H1 (cell line): Measurements from ENCODE around the gene SYNJ1. TPM values are rescaled to one million over a fixed set of nuclear protein-coding genes. Genes with fewer than 3 reads are reported as not detected.
A peak's percentile ranks its signal among the peaks of the same experiment; 100 is the strongest.

ENCODE experiments used
- CTCF ChIA-PET: fragments of 300-600 bp; sonication (Branson Sonifier 250); formaldehyde crosslinking; loops from one replicate; lab custom pipeline; 2021; ENCODE audit not compliant: partially characterized antibody; lab: Charles Lee
- POLR2A ChIA-PET: fragments of 300-600 bp; sonication (Branson Sonifier 250); formaldehyde crosslinking; loops from one replicate; lab custom pipeline; 2021; ENCODE audit warnings: inconsistent platforms; ENCODE audit not compliant: partially characterized antibody; lab: Charles Lee
- DNase-seq, 2 experiments: peaks; one replicate each; pipeline versions ENCODE4 v3.0.0 to v3.0.0-alpha.2; 2010 to 2022; ENCODE audit warnings: low spot score in 2 of 2, low read depth in 1 of 2, mixed read lengths in 1 of 2
- FAIRE-seq: peaks from 2 replicates; lab custom pipeline; 2011; peaks lifted over from hg19 to GRCh38; lab: Jason Lieb, UNC
- H2AFZ ChIP-seq: 2 replicates; pipeline ENCODE4 v1.8.1; 2012; ENCODE audit warnings: low read length, inconsistent platforms
- H2AK5ac ChIP-seq: 2 replicates; pipeline ENCODE4 v1.6.1; 2013; ENCODE audit warnings: low read depth, low read length
- H2BK120ac ChIP-seq: replicated peaks from 2 replicates; pipeline ENCODE3; 2013; ENCODE audit warnings: low read depth, low read length, inconsistent platforms
- H2BK12ac ChIP-seq: 2 replicates; pipeline ENCODE4 v1.6.1; 2013; ENCODE audit warnings: low read depth, low read length
- H2BK15ac ChIP-seq: 2 replicates; pipeline ENCODE4 v1.6.1; 2013; ENCODE audit warnings: low read length
- H2BK20ac ChIP-seq: 2 replicates; pipeline ENCODE4 v1.6.1; 2013; ENCODE audit warnings: low read length
- H2BK5ac ChIP-seq: 2 replicates; pipeline ENCODE4 v1.6.1; 2013; ENCODE audit warnings: low read depth, low read length
- H3K14ac ChIP-seq: 2 replicates; pipeline ENCODE4 v1.6.1; 2013; ENCODE audit warnings: inconsistent platforms; ENCODE audit not compliant: insufficient read length
- H3K18ac ChIP-seq: 2 replicates; pipeline ENCODE4 v1.6.1; 2013; ENCODE audit warnings: low read length; ENCODE audit errors: extremely low read depth
- H3K23ac ChIP-seq: 2 replicates; pipeline ENCODE4 v1.6.1; 2013; ENCODE audit warnings: inconsistent platforms; ENCODE audit not compliant: insufficient read length
- H3K23me2 ChIP-seq: 2 replicates; pipeline ENCODE4 v1.6.1; 2013; ENCODE audit warnings: low read depth, low read length
- H3K27ac ChIP-seq: 2 replicates; pipeline ENCODE4 v1.6.1; 2011; ENCODE audit warnings: low read depth, low read length, inconsistent platforms
- H3K27me3 ChIP-seq, 4 experiments: replicated peaks in 1 of 4; 1 replicate in 1 of 4; 2 replicates in 3 of 4; pipeline versions ENCODE4 v1.6.1 to v1.8.1; 2011 to 2013; ENCODE audit warnings: low read length in 3 of 4, mild to moderate bottlenecking in 3 of 4, inconsistent platforms in 2 of 4, mixed read lengths in 2 of 4, moderate library complexity in 1 of 4; ENCODE audit not compliant: control insufficient read depth in 3 of 4, insufficient read depth in 3 of 4; ENCODE audit errors: extremely low read depth in 1 of 4
- H3K36me3 ChIP-seq, 4 experiments: 2 replicates each; pipeline versions ENCODE4 v1.6.1 to v1.8.1; 2011 to 2013; ENCODE audit warnings: mild to moderate bottlenecking in 4 of 4, low read length in 3 of 4, moderate library complexity in 2 of 4, control low read depth in 1 of 4, inconsistent platforms in 1 of 4; ENCODE audit not compliant: insufficient read depth in 4 of 4, control insufficient read depth in 2 of 4
- H3K4ac ChIP-seq: replicated peaks from 2 replicates; pipeline ENCODE3; 2013; ENCODE audit warnings: low read length, low read depth, mixed read lengths, inconsistent platforms; ENCODE audit not compliant: insufficient read length
- H3K4me1 ChIP-seq, 4 experiments: replicated peaks in 1 of 4; 1 replicate in 1 of 4; 2 replicates in 3 of 4; pipeline versions ENCODE4 v1.6.1 to v1.8.1; 2011 to 2013; ENCODE audit warnings: low read length in 3 of 4, inconsistent platforms in 2 of 4, mixed read lengths in 1 of 4; ENCODE audit not compliant: insufficient read depth in 4 of 4, control insufficient read depth in 3 of 4
- H3K4me2 ChIP-seq, 2 experiments: 2 replicates each; pipeline versions ENCODE4 v1.6.1 to v1.8.1; 2011 to 2013; ENCODE audit warnings: low read depth in 2 of 2, low read length in 2 of 2, control low read depth in 1 of 2, inconsistent platforms in 1 of 2, mild to moderate bottlenecking in 1 of 2; ENCODE audit not compliant: insufficient read depth in 1 of 2
- H3K4me3 ChIP-seq, 4 experiments: fragments of 200-600, 300-600 bp in 1 of 4; sonication (generic), shearing (Covaris generic), sonication (Bioruptor Twin) in 1 of 4; 2 replicates each; pipeline versions ENCODE4 v1.5.1 to v1.8.1; 2011 to 2016; ENCODE audit warnings: low read length in 4 of 4, low read depth in 3 of 4, control low read depth in 2 of 4, inconsistent platforms in 2 of 4, mild to moderate bottlenecking in 2 of 4, mixed read lengths in 1 of 4, moderate library complexity in 1 of 4; ENCODE audit not compliant: insufficient read depth in 2 of 4; ENCODE audit errors: extremely low read depth in 1 of 4
- H3K56ac ChIP-seq: replicated peaks from 2 replicates; pipeline ENCODE3; 2013; ENCODE audit warnings: low read depth, mild to moderate bottlenecking, mixed read lengths, low read length, inconsistent platforms; ENCODE audit not compliant: insufficient read length
- H3K79me1 ChIP-seq: 2 replicates; pipeline ENCODE4 v1.6.1; 2013; ENCODE audit warnings: low read depth, low read length, control low read depth
- H3K79me2 ChIP-seq, 2 experiments: 2 replicates each; pipeline versions ENCODE4 v1.6.1 to v1.8.1; 2012 to 2013; ENCODE audit warnings: low read length in 2 of 2, mild to moderate bottlenecking in 2 of 2, inconsistent platforms in 1 of 2; ENCODE audit not compliant: insufficient read depth in 2 of 2, control insufficient read depth in 1 of 2
- H3K9ac ChIP-seq, 4 experiments: replicated peaks in 1 of 4; 1 replicate in 1 of 4; 2 replicates in 3 of 4; pipeline versions ENCODE4 v1.6.1 to v1.8.1; 2011 to 2013; ENCODE audit warnings: low read depth in 3 of 4, low read length in 3 of 4, control low read depth in 2 of 4, mild to moderate bottlenecking in 2 of 4, moderate library complexity in 2 of 4, inconsistent platforms in 1 of 4; ENCODE audit errors: extremely low read depth in 1 of 4
- H3K9me3 ChIP-seq, 2 experiments: 2 replicates each; pipeline versions ENCODE4 v1.6.1 to v1.8.1; 2012 to 2013; ENCODE audit warnings: mild to moderate bottlenecking in 2 of 2, moderate library complexity in 2 of 2, control low read depth in 1 of 2, inconsistent platforms in 1 of 2, low read depth in 1 of 2, low read length in 1 of 2, mixed read lengths in 1 of 2; ENCODE audit not compliant: insufficient read depth in 2 of 2
- H4K20me1 ChIP-seq, 2 experiments: replicated peaks in 1 of 2; 2 replicates each; pipeline versions ENCODE3 to v1.8.1; 2011 to 2013; ENCODE audit warnings: inconsistent platforms in 2 of 2, low read length in 2 of 2, mild to moderate bottlenecking in 1 of 2; ENCODE audit not compliant: insufficient read depth in 2 of 2, control insufficient read depth in 1 of 2
- H4K5ac ChIP-seq: 2 replicates; pipeline ENCODE4 v1.6.1; 2013; ENCODE audit warnings: low read length, low read depth, mixed read lengths, inconsistent platforms; ENCODE audit not compliant: insufficient read length
- H4K8ac ChIP-seq: 2 replicates; pipeline ENCODE4 v1.8.0; 2013; ENCODE audit warnings: mild to moderate bottlenecking, moderate library complexity, low read length, inconsistent platforms; ENCODE audit not compliant: insufficient read depth; ENCODE audit errors: extremely low read depth
- H4K91ac ChIP-seq: replicated peaks from 2 replicates; pipeline ENCODE3; 2013; ENCODE audit warnings: low read length, mixed read lengths, inconsistent platforms; ENCODE audit not compliant: insufficient read length
- CEBPB ChIP-seq: IDR thresholded peaks from 2 replicates; pipeline ENCODE4 v1.6.1; 2012; ENCODE audit warnings: low read depth, low read length
- RAD21 ChIP-seq, 2 experiments: IDR thresholded peaks in 1 of 2; conservative IDR thresholded peaks in 1 of 2; 2 replicates each; pipeline ENCODE4 v1.6.1; 2011; ENCODE audit warnings: low read depth in 2 of 2, low read length in 2 of 2, improper control_type of control experiment in 1 of 2, inconsistent platforms in 1 of 2, mild to moderate bottlenecking in 1 of 2, moderate library complexity in 1 of 2
- TCF12 ChIP-seq: IDR thresholded peaks from 2 replicates; pipeline ENCODE4 v1.6.1; 2011; ENCODE audit warnings: low read depth, mild to moderate bottlenecking, low read length
- WGBS, 2 experiments: shearing (Covaris generic) in 1 of 2; methylation state at CpG; one replicate each; pipeline versions ENCODE4 v1.1.6 to v1.1.7; 2013 to 2015; ENCODE audit warnings: low lambda C conversion rate in 2 of 2, mixed read lengths in 2 of 2, inconsistent platforms in 1 of 2, low coverage in 1 of 2, missing lambda C conversion rate in 1 of 2; ENCODE audit not compliant: insufficient replicate concordance in 2 of 2, insufficient coverage in 1 of 2, insufficient read length in 1 of 2; ENCODE audit errors: extremely low coverage in 1 of 2, missing lambda C conversion rate in 1 of 2; 5-methylcytosine and 5-hydroxymethylcytosine counted together
- polyA plus RNA-seq, 7 experiments: library from polyadenylated mRNA; depleted of rRNA in 3 of 7; stranded (reverse) in 5 of 7; unstranded in 2 of 7; fragments of >200 nt in 5 of 7; fragments of 200-250 nt in 2 of 7; gene quantifications; 1 replicate in 5 of 7; 2 replicates in 1 of 7; 4 replicates in 1 of 7; pipeline versions ENCODE4 v1.2.1 to v1.2.3, GENCODE V29; 2011 to 2013; ENCODE audit warnings: missing spikeins in 2 of 7, mixed read lengths in 2 of 7
- total RNA-seq: library from RNA; stranded (reverse); fragmentation: NEBNext Ultra II Directional; extraction: Animal tissue kit (Norgen Biotek cat#: 25700); gene quantifications from 2 replicates; pipeline ENCODE4 v1.2.1, GENCODE V29; 2021

Gene SYNJ1
- total and polyA plus RNA-seq, 2 of the 8 experiments (the other 6 are each of a cell fraction or from before 2014, with no cell fraction given): 1.3 to 4.3 TPM

- DNase-seq (no peak), FAIRE-seq (no peak)
- Histone ChIP-seq H3K14ac (no peak overlapping the region), H3K36me3 (no peaks in the 10 kb centered on the region), H4K91ac (no peak overlapping the region), H3K27me3 (no peaks in the 10 kb centered on the region), H3K56ac (no peak overlapping the region), H2BK15ac (no peak overlapping the region), H3K9ac (no peak overlapping the region), H4K8ac (no peak overlapping the region; the same call in 1 of the 2 replicates), H2BK5ac (no peak overlapping the region), H3K79me2 (no peaks in the 10 kb centered on the region), H4K20me1 (peaks cover 0 to 2% of the 10 kb centered on the region in 2 experiments), H3K23ac (no peak overlapping the region), H3K4me3 (no peak overlapping the region), H3K9me3 (no peaks in the 10 kb centered on the region), H3K79me1 (no peaks in the 10 kb centered on the region), H3K4ac (no peak overlapping the region), H2BK12ac (no peak overlapping the region), H3K4me1 (peaks cover 0 to 3% (median 0%) of the 10 kb centered on the region in 4 experiments; a peak in 3 of 7 replicates), H3K27ac (no peak overlapping the region), H3K4me2 (no peak overlapping the region), H3K23me2 (no peaks in the 10 kb centered on the region), H3K18ac (no peak overlapping the region), H2AK5ac (no peak overlapping the region), H2AFZ (no peak overlapping the region), H2BK120ac (no peak overlapping the region), H2BK20ac (no peak overlapping the region), H4K5ac (no peak overlapping the region)
- POLR2A ChIA-PET: no interaction called here
- 80% methylated on average over 10 of the region's 10 CpGs; no CpG with 5 or more reads in 1 of the 2 experiments for WGBS, 2 experiments
- TF ChIP-seq TCF12 (no peak), CEBPB (0 out of 2 replicates have a peak, but pooled peaks have one; percentile 10), RAD21 (IDR thresholded peaks at IDR 0.05 in 1 of 2, conservative IDR thresholded peaks at IDR 0.05 in 1 of 2; ENCODE audit: low read depth in 2 of 2, low read length in 2 of 2) (peak; percentile 23 to 50; a peak in 3 of 4 replicates)
- CTCF ChIA-PET: interaction anchor here (0.6 kb wide), 1 partner anchor 357 kb away, joined by 4 read pairs; no protein-coding TSS in a partner anchor
Observed at GRCh38 chr21:32641710-32642698, 85.8 kb downstream of the SYNJ1 start.
